ENCODE results near the gene ECE2. TPM values are rescaled to one million over a fixed set of nuclear protein-coding genes. Genes with fewer than 3 reads are reported as not detected.

Gene ECE2
- total and polyA plus RNA-seq, 11 donors, result 0.10 TPM; not detected in 10

- Histone ChIP-seq H3K9me3 (no peaks in the 10 kb centered on the region), H3K36me3 (peaks cover 0 to 42% (median 28%) of the 10 kb centered on the region in 9 donors), H3K27me3 (no peaks in the 10 kb centered on the region), H3K4me3 (peak overlapping the region; percentile 46 to 92 (median 88)), H3K4me1 (peaks cover 4 to 60% (median 52%) of the 10 kb centered on the region in 12 donors), H3K27ac (peak overlapping the region in 11 of 12 donors; percentile 89 to 99 (median 97))
- ATAC-seq (no peak), DNase-seq (peak in 2 of 5 donors; percentile 23 to 28)
- TF ChIP-seq CTCF (IDR thresholded peaks at IDR 0.05), result no peak
- TF ChIP-seq POLR2A (IDR thresholded peaks at IDR 0.05), result no peak
- 26 to 38% (median 33%) methylated on average over 10 to 16 of the region's 16 CpGs for WGBS, 4 donors
- intact Hi-C loops (cut with DNase I), result loop anchor here in 6 of 10 donors (2.0 to 10.0 kb wide), 6 partner anchors 21 to 141 kb away; partner anchors contain the start of genes FAM131A (in 3 of the 6), ABCF3 (in 2 of the 6), AP2M1 (in 1 of the 6) and CLCN2 (in 1 of the 6)
Observed at GRCh38 chr3:184315871-184316661, 40.2 kb downstream of the ECE2 start.

DNA sequence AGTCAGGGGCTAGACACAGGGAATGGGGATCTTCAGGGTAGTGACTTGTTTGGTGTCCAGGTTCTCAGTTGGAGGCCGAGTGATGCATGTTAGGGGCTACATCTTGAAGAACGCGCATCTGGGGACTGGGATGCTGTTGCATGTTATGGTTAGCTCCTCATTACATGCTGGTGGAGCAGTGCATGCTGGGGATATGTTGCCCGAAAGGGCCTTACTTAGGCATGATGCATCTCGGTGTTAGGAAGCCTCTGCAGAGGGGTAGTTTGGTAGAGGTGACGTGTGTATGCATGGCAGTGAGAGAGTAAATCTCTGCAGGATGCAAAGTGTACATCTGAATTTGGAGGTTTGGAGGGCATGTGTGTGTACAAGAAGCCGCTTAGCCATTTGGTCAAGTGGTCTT, 41.0 kb downstream of the ECE2 start:
- no peak for ATAC-seq
- intact Hi-C loops (cut with DNase I), result loop anchor here in 4 of 10 donors (5.0 to 10.0 kb wide), 4 partner anchors 48 to 142 kb away; partner anchors contain the start of genes ABCF3 (in 2 of the 4), AP2M1 (in 1 of the 4), CLCN2 (in 1 of the 4) and POLR2H (in 1 of the 4)
- H3K9me3 ChIP-seq, result no peaks in the 10 kb centered on the region
- H3K27me3 ChIP-seq, result no peaks in the 10 kb centered on the region
- peak overlapping the region in 7 of 12 donors; percentile 67 to 92 (median 89) for H3K4me3 ChIP-seq
- H3K36me3 ChIP-seq, result peaks cover under 1 to 49% (median 35%) of the 10 kb centered on the region in 9 donors
- DNase-seq, result peak in 2 of 5 donors; percentile 0 to 7
- WGBS, 4 donors, result 71 to 82% (median 76%) methylated on average over 7 of the region's 7 CpGs
- TF ChIP-seq CTCF (IDR thresholded peaks at IDR 0.05) (no peak), POLR2A (IDR thresholded peaks at IDR 0.05) (no peak)
- H3K4me1 ChIP-seq, result peaks cover 4 to 66% (median 54%) of the 10 kb centered on the region in 12 donors
- peak overlapping the region in 6 of 12 donors; percentile 89 to 99 (median 96) for H3K27ac ChIP-seq

DNA sequence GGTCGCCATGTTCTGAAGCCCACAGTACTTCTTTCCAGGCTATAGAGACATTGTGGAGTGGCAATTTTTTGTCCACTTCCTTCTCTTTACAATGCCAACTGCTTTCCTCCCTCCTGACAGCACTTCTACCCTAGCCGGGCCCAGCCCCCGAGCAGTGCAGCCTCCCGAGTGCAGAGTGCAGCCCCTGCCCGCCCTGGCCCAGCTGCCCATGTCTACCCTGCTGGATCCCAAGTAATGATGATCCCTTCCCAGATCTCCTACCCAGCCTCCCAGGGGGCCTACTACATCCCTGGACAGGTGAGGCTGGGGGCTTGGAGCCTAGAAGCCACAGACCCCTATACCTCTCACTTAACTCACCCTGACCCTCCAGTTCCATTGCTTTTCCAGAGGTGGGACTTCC, 41.4 kb downstream of the ECE2 start:
- no peaks in the 10 kb centered on the region for H3K27me3 ChIP-seq
- peak overlapping the region in 4 of 12 donors; percentile 8 to 97 (median 92) for H3K27ac ChIP-seq
- H3K4me1 ChIP-seq, result peaks cover 4 to 70% (median 56%) of the 10 kb centered on the region in 12 donors
- intact Hi-C loops (cut with DNase I), result loop anchor here in 4 of 10 donors (5.0 to 10.0 kb wide), 4 partner anchors 48 to 142 kb away; partner anchors contain the start of genes ABCF3 (in 2 of the 4), AP2M1 (in 1 of the 4), CLCN2 (in 1 of the 4) and POLR2H (in 1 of the 4)
- no peak for ATAC-seq
- no peaks in the 10 kb centered on the region for H3K9me3 ChIP-seq
- TF ChIP-seq CTCF (IDR thresholded peaks at IDR 0.05), result no peak
- no peak for TF ChIP-seq POLR2A (IDR thresholded peaks at IDR 0.05)
- H3K4me3 ChIP-seq, result peak overlapping the region in 5 of 12 donors; percentile 6 to 92 (median 85)
- H3K36me3 ChIP-seq, result peaks cover 3 to 53% (median 39%) of the 10 kb centered on the region in 9 donors
- DNase-seq, result peak in 1 of 5 donors; percentile 21
- WGBS, 4 donors, result 58 to 68% (median 63%) methylated on average over 5 of the region's 5 CpGs

DNA sequence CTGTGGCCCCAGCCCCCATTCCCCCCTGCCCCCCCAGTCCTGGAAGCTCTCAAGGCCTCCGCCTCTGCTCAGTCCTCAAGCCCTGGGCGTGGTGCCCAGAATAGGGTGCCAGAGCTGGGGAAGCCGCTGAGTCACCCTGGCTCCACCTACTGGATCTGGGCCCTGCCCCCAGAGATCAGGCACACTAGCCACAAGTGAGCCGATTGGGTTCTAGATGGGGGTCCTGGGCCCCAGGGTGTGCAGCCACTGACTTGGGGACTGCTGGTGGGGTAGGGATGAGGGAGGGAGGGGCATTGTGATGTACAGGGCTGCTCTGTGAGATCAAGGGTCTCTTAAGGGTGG, 44.3 kb downstream of the ECE2 start:
- intact Hi-C loops (cut with DNase I), result loop anchor here in 2 of 10 donors (2.0 kb wide), 1 partner anchor 15 kb away; no protein-coding TSS in a partner anchor
- WGBS, 4 donors, result 0 to 7% (median 5%) methylated on average over 1 to 4 of the region's 4 CpGs
- H3K27ac ChIP-seq, result peak overlapping the region in 11 of 12 donors; percentile 78 to 93 (median 89)
- no peaks in the 10 kb centered on the region for H3K9me3 ChIP-seq
- H3K4me1 ChIP-seq, result peaks cover 4 to 76% (median 53%) of the 10 kb centered on the region in 12 donors
- H3K36me3 ChIP-seq, result peaks cover 9 to 82% (median 68%) of the 10 kb centered on the region in 9 donors
- peak in 1 of 12 donors; percentile 22 for TF ChIP-seq CTCF (IDR thresholded peaks at IDR 0.05)
- TF ChIP-seq POLR2A (IDR thresholded peaks at IDR 0.05), result no peak
- peak; percentile 90 to 95 (median 92) for ATAC-seq
- peak; percentile 96 to 98 (median 96) for DNase-seq
- no peaks in the 10 kb centered on the region for H3K27me3 ChIP-seq
- H3K4me3 ChIP-seq, result peak overlapping the region in 9 of 12 donors; percentile 2 to 48 (median 38)

All from heart left ventricle (tissue), 16 donors.